H9 (cell line): Measurements from ENCODE around the gene TMPRSS6. TPM values are rescaled to one million over a fixed set of nuclear protein-coding genes. Genes with fewer than 3 reads are reported as not detected.
A peak's percentile ranks its signal among the peaks of the same experiment; 100 is the strongest.

Experiments used
- DNase-seq: peaks from one replicate; pipeline ENCODE4 v3.0.0-alpha.2; 2017
- H2AFZ ChIP-seq: one replicate; pipeline ENCODE4 v1.6.1; 2013; ENCODE audit warnings: mild to moderate bottlenecking, low read length, control low read depth, moderate library complexity
- H2AK5ac ChIP-seq: 2 replicates; pipeline ENCODE4 v1.6.1; 2013; ENCODE audit warnings: low read length, control low read depth, mixed read lengths; ENCODE audit not compliant: insufficient read length
- H2BK120ac ChIP-seq: one replicate; pipeline ENCODE4 v1.6.1; 2013; ENCODE audit warnings: low read depth, mild to moderate bottlenecking, low read length, control low read depth, inconsistent platforms; ENCODE audit not compliant: poor library complexity, severe bottlenecking
- H2BK12ac ChIP-seq: 2 replicates; pipeline ENCODE4 v1.6.1; 2013; ENCODE audit warnings: low read length, control low read depth, mixed read lengths, low read depth; ENCODE audit not compliant: insufficient read length
- H2BK15ac ChIP-seq: 2 replicates; pipeline ENCODE4 v1.6.1; 2013; ENCODE audit warnings: low read depth, low read length, control low read depth
- H2BK20ac ChIP-seq: one replicate; pipeline ENCODE4 v1.6.1; 2013; ENCODE audit warnings: low read depth, mild to moderate bottlenecking, low read length, control low read depth, inconsistent platforms; ENCODE audit not compliant: poor library complexity, severe bottlenecking
- H2BK5ac ChIP-seq: 2 replicates; pipeline ENCODE4 v1.6.1; 2013; ENCODE audit warnings: low read length, control low read depth, mixed read lengths; ENCODE audit not compliant: insufficient read length
- H3K14ac ChIP-seq: 2 replicates; pipeline ENCODE4 v1.6.1; 2013; ENCODE audit warnings: low read length, control low read depth; ENCODE audit not compliant: insufficient read depth
- H3K18ac ChIP-seq: 2 replicates; pipeline ENCODE4 v1.6.1; 2013; ENCODE audit warnings: low read depth, mild to moderate bottlenecking, mixed read lengths, low read length, control low read depth; ENCODE audit not compliant: insufficient read length
- H3K23ac ChIP-seq: 2 replicates; pipeline ENCODE4 v1.6.1; 2013; ENCODE audit warnings: low read length, control low read depth, mixed read lengths, low read depth; ENCODE audit not compliant: insufficient read length
- H3K23me2 ChIP-seq: 2 replicates; pipeline ENCODE4 v1.6.1; 2013; ENCODE audit warnings: low read depth, mild to moderate bottlenecking, mixed read lengths, low read length, control low read depth; ENCODE audit not compliant: insufficient read length, poor library complexity, severe bottlenecking
- H3K27ac ChIP-seq: 2 replicates; pipeline ENCODE4 v1.5.1; 2013; ENCODE audit warnings: low read length, control low read depth, mixed read lengths, low read depth; ENCODE audit not compliant: insufficient read length
- H3K27me3 ChIP-seq: 2 replicates; pipeline ENCODE4 v1.6.1; 2013; ENCODE audit warnings: low read length, control low read depth, inconsistent platforms; ENCODE audit not compliant: insufficient read depth
- H3K4ac ChIP-seq: 2 replicates; pipeline ENCODE4 v1.6.1; 2013; ENCODE audit warnings: low read depth, mild to moderate bottlenecking, control low read depth, inconsistent platforms, low read length, moderate library complexity
- H3K4me1 ChIP-seq: 2 replicates; pipeline ENCODE4 v1.6.1; 2013; ENCODE audit warnings: low read length, control low read depth, inconsistent platforms; ENCODE audit not compliant: insufficient read depth
- H3K4me2 ChIP-seq: 2 replicates; pipeline ENCODE4 v1.6.1; 2013; ENCODE audit warnings: low read length, control low read depth, mixed read lengths; ENCODE audit not compliant: insufficient read length, insufficient read depth
- H3K56ac ChIP-seq: 2 replicates; pipeline ENCODE4 v1.6.1; 2013; ENCODE audit warnings: low read depth, mild to moderate bottlenecking, mixed read lengths, low read length, control low read depth; ENCODE audit not compliant: insufficient read length
- H3K79me1 ChIP-seq: 2 replicates; pipeline ENCODE4 v1.6.1; 2013; ENCODE audit warnings: low read depth, mild to moderate bottlenecking, moderate library complexity, low read length, control low read depth, inconsistent platforms; ENCODE audit not compliant: insufficient read depth, poor library complexity, severe bottlenecking
- H3K79me2 ChIP-seq: 2 replicates; pipeline ENCODE4 v1.6.1; 2013; ENCODE audit warnings: low read length, control low read depth, inconsistent platforms; ENCODE audit not compliant: insufficient read depth
- H3K9ac ChIP-seq: 2 replicates; pipeline ENCODE4 v1.6.1; 2013; ENCODE audit warnings: low read length, control low read depth, mixed read lengths; ENCODE audit not compliant: insufficient read length; ENCODE audit errors: extremely low read depth
- H3K9me3 ChIP-seq: one replicate; pipeline ENCODE4 v1.6.1; 2013; ENCODE audit warnings: low read depth, low read length, inconsistent platforms; ENCODE audit not compliant: control insufficient read depth
- H3T11ph ChIP-seq: one replicate; pipeline ENCODE4 v1.6.1; 2013; ENCODE audit warnings: mild to moderate bottlenecking, low read length, control low read depth, inconsistent platforms
- H4K20me1 ChIP-seq: one replicate; pipeline ENCODE4 v1.6.1; 2013; ENCODE audit not compliant: control insufficient read depth, insufficient read length, insufficient read depth
- H4K5ac ChIP-seq: 2 replicates; pipeline ENCODE4 v1.6.1; 2013; ENCODE audit warnings: low read depth, mild to moderate bottlenecking, mixed read lengths, low read length, control low read depth; ENCODE audit not compliant: insufficient read length
- H4K8ac ChIP-seq: replicated peaks from 2 replicates; pipeline ENCODE4 v1.6.1; 2013; ENCODE audit warnings: low read length, control low read depth, mixed read lengths, low read depth; ENCODE audit not compliant: insufficient read length
- H4K91ac ChIP-seq: 2 replicates; pipeline ENCODE4 v1.6.1; 2013; ENCODE audit warnings: low read depth, mild to moderate bottlenecking, moderate library complexity, mixed read lengths, low read length, control low read depth; ENCODE audit not compliant: insufficient read length
- H3K27ac Mint-ChIP-seq, 3 experiments: 2 replicates in 2 of 3; 3 replicates in 1 of 3; pipeline ENCODE4 v1.8.0; 2020 to 2021; ENCODE audit warnings: mixed read lengths in 3 of 3, mild to moderate bottlenecking in 1 of 3, moderate library complexity in 1 of 3
- H3K27me3 Mint-ChIP-seq: 2 replicates; pipeline ENCODE4 v1.8.0; 2021; ENCODE audit warnings: low read depth, mild to moderate bottlenecking, moderate library complexity, mixed read lengths
- H3K36me3 Mint-ChIP-seq, 3 experiments: 2 replicates in 2 of 3; 3 replicates in 1 of 3; pipeline ENCODE4 v1.8.0; 2020 to 2021; ENCODE audit warnings: low read depth in 3 of 3, mixed read lengths in 3 of 3; ENCODE audit not compliant: insufficient read depth in 1 of 3
- H3K4me1 Mint-ChIP-seq, 2 experiments: 2 replicates each; pipeline ENCODE4 v1.8.0; 2020; ENCODE audit warnings: mixed read lengths in 2 of 2
- H3K4me3 Mint-ChIP-seq, 2 experiments: 2 replicates in 1 of 2; 3 replicates in 1 of 2; pipeline ENCODE4 v1.8.0; 2020 to 2021; ENCODE audit warnings: mild to moderate bottlenecking in 2 of 2, mixed read lengths in 2 of 2, moderate library complexity in 1 of 2
- H3K9me3 Mint-ChIP-seq, 2 experiments: 2 replicates in 1 of 2; 3 replicates in 1 of 2; pipeline ENCODE4 v1.8.0; 2020; ENCODE audit warnings: mild to moderate bottlenecking in 2 of 2, mixed read lengths in 2 of 2, moderate library complexity in 1 of 2
- CTCF ChIP-seq: fragments of 200-600 bp; sonication (generic); conservative IDR thresholded peaks from 3 replicates; pipeline ENCODE4 v1.8.0; 2021; ENCODE audit warnings: antibody characterized with exemption, mild to moderate bottlenecking
- WGBS: extraction: QIAGEN DNeasy Blood & Tissue Kit; methylation state at CpG from one replicate; pipeline ENCODE4 v1.1.7; 2013; ENCODE audit warnings: missing lambda C conversion rate, low lambda C conversion rate, mixed read lengths; ENCODE audit not compliant: insufficient read length; ENCODE audit errors: extremely low coverage; 5-methylcytosine and 5-hydroxymethylcytosine counted together
- total RNA-seq: library from RNA; stranded (reverse); gene quantifications from 2 replicates; pipeline ENCODE4 v1.2.1, GENCODE V29; 2021

The TMPRSS6 gene
- total RNA-seq, 1 experiment from 2014 or later, result not detected

GRCh38 chr22:37027556-37027955, 82.0 kb downstream of the TMPRSS6 start:
- Mint-ChIP-seq H3K4me1 (peaks cover 24 to 28% of the 10 kb centered on the region in 2 experiments), H3K27me3 (no peaks in the 10 kb centered on the region; the same call in 1 of the 2 replicates), H3K36me3 (peaks cover 16 to 53% (median 50%) of the 10 kb centered on the region in 3 experiments; a peak in 6 of 7 replicates), H3K27ac (peak overlapping the region in 1 of 3 experiments; percentile 81; a peak in 1 of 7 replicates), H3K9me3 (no peaks in the 10 kb centered on the region), H3K4me3 (no peak overlapping the region)
- H2BK20ac ChIP-seq, result no peak overlapping the region
- no peak overlapping the region for H3T11ph ChIP-seq
- no peak overlapping the region for H3K9ac ChIP-seq
- H3K27me3 ChIP-seq, result no peaks in the 10 kb centered on the region
- no peak overlapping the region for H3K18ac ChIP-seq
- H3K79me2 ChIP-seq, result no peaks in the 10 kb centered on the region
- no peaks in the 10 kb centered on the region for H3K4me1 ChIP-seq
- no peak overlapping the region for H2BK120ac ChIP-seq
- H4K8ac ChIP-seq, result no peak overlapping the region
- H3K4me2 ChIP-seq, result no peak overlapping the region
- H3K4ac ChIP-seq, result no peak overlapping the region
- H2BK5ac ChIP-seq, result no peak overlapping the region
- H2BK15ac ChIP-seq, result no peak overlapping the region
- H3K23me2 ChIP-seq, result no peaks in the 10 kb centered on the region
- H4K91ac ChIP-seq, result no peak overlapping the region
- WGBS, result no CpG with 5 or more reads among the region's 7 CpGs
- no peak overlapping the region for H3K56ac ChIP-seq
- no peak overlapping the region for H3K27ac ChIP-seq
- DNase-seq, result no peak
- H4K20me1 ChIP-seq, result peaks cover 3% of the 10 kb centered on the region
- H4K5ac ChIP-seq, result no peak overlapping the region
- H3K14ac ChIP-seq, result no peak overlapping the region
- H2BK12ac ChIP-seq, result no peak overlapping the region
- no peaks in the 10 kb centered on the region for H3K79me1 ChIP-seq
- no peak for TF ChIP-seq CTCF
- H2AK5ac ChIP-seq, result no peak overlapping the region
- no peaks in the 10 kb centered on the region for H3K9me3 ChIP-seq
- no peak overlapping the region for H2AFZ ChIP-seq
- no peak overlapping the region for H3K23ac ChIP-seq
